Neural progenitor cell (in vitro differentiated cells): ENCODE data around the gene MAPK7. TPM values are rescaled to one million over a fixed set of nuclear protein-coding genes. Genes with fewer than 3 reads are reported as not detected.

ENCODE experiments used
- DNase-seq: peaks from one replicate; pipeline ENCODE4 v3.0.0-alpha.2; 2016; ENCODE audit warnings: low spot score
- H2AFZ ChIP-seq: fragments of 200-600 bp; sonication (generic); replicated peaks from 2 replicates; pipeline ENCODE4 v1.6.1; 2016; ENCODE audit warnings: antibody characterized with exemption
- H3F3A ChIP-seq: fragments of 200-600 bp; sonication (generic); 2 replicates; pipeline ENCODE4 v1.6.1; 2016; ENCODE audit warnings: antibody characterized with exemption, low read depth
- H3K27ac ChIP-seq: fragments of 200-600 bp; sonication (generic); 2 replicates; pipeline ENCODE4 v1.5.1; 2016; ENCODE audit warnings: mild to moderate bottlenecking
- H3K27me3 ChIP-seq: fragments of 200-600 bp; sonication (generic); 2 replicates; pipeline ENCODE4 v1.6.1; 2016; ENCODE audit warnings: mild to moderate bottlenecking, moderate library complexity
- H3K36me3 ChIP-seq: fragments of 200-600 bp; sonication (generic); 2 replicates; pipeline ENCODE4 v1.5.1; 2016
- H3K4me1 ChIP-seq: fragments of 200-600 bp; sonication (generic); 2 replicates; pipeline ENCODE4 v1.6.1; 2016; ENCODE audit warnings: mixed run types
- H3K4me2 ChIP-seq: fragments of 200-600 bp; sonication (generic); 2 replicates; pipeline ENCODE4 v1.6.1; 2016
- H3K4me3 ChIP-seq: fragments of 200-600 bp; sonication (generic); 2 replicates; pipeline ENCODE4 v1.5.1; 2016
- H3K79me2 ChIP-seq: fragments of 200-600 bp; sonication (generic); 2 replicates; pipeline ENCODE4 v1.6.1; 2016; ENCODE audit warnings: low read depth
- H3K9ac ChIP-seq: fragments of 200-600 bp; sonication (generic); 2 replicates; pipeline ENCODE4 v1.6.1; 2016
- H3K9me3 ChIP-seq: fragments of 200-600 bp; sonication (generic); 2 replicates; pipeline ENCODE4 v1.5.1; 2016; ENCODE audit warnings: low read depth
- H4K20me1 ChIP-seq: fragments of 200-600 bp; sonication (generic); 2 replicates; pipeline ENCODE4 v1.6.1; 2016; ENCODE audit warnings: low read depth
- H3K27ac Mint-ChIP-seq: 3 replicates; pipeline ENCODE4 v1.8.0; 2021; ENCODE audit warnings: mixed read lengths
- H3K27me3 Mint-ChIP-seq: 2 replicates; pipeline ENCODE4 v1.8.0; 2022; ENCODE audit warnings: low read depth, mild to moderate bottlenecking, inconsistent platforms, moderate library complexity, mixed read lengths; ENCODE audit not compliant: insufficient read depth
- H3K36me3 Mint-ChIP-seq: 3 replicates; pipeline ENCODE4 v1.8.0; 2021; ENCODE audit warnings: mixed read lengths
- H3K4me1 Mint-ChIP-seq: 3 replicates; pipeline ENCODE4 v1.8.0; 2021; ENCODE audit warnings: mixed read lengths
- H3K4me3 Mint-ChIP-seq: 3 replicates; pipeline ENCODE4 v1.8.0; 2021; ENCODE audit warnings: mild to moderate bottlenecking, moderate library complexity, mixed read lengths
- H3K9me3 Mint-ChIP-seq: 3 replicates; pipeline ENCODE4 v1.8.0; 2020; ENCODE audit warnings: mixed read lengths
- EZH2 ChIP-seq: fragments of 200-600 bp; sonication (generic); IDR thresholded peaks from 2 replicates; pipeline ENCODE4 v1.6.1; 2017; ENCODE audit warnings: antibody characterized with exemption, mild to moderate bottlenecking, moderate library complexity
- EZH2phosphoT487 ChIP-seq: fragments of 200-600 bp; sonication (generic); IDR thresholded peaks from 2 replicates; pipeline ENCODE4 v1.6.1; 2017; ENCODE audit warnings: antibody characterized with exemption
- total RNA-seq: library from RNA; depleted of rRNA; stranded (reverse); fragments of >200 nt; gene quantifications from 2 replicates; pipeline ENCODE4 v1.2.3, GENCODE V29; 2015; ENCODE audit warnings: low replicate concordance
- TF ChIP-seq, protein P1 (sequence below): fragments of 200-600 bp; sonication (generic); IDR thresholded peaks from 2 replicates; pipeline ENCODE4 v1.5.1; 2017; ENCODE audit warnings: antibody characterized with exemption, mild to moderate bottlenecking

The MAPK7 gene
- total RNA-seq, 1 donor from 2014 or later = 12.2 TPM

- H3K4me1 Mint-ChIP-seq = peaks cover 38% of the 10 kb centered on the region
Observed at GRCh38 chr17:19330271-19330670, 48.0 kb upstream of the MAPK7 start.

GRCh38 chr17:19331134-19331533 is 47.2 kb upstream of the MAPK7 start:
- Histone ChIP-seq H3K4me1 (no peaks in the 10 kb centered on the region), H2AFZ (no peak overlapping the region), H3K4me3 (no peak overlapping the region), H3F3A (no peaks in the 10 kb centered on the region), H3K79me2 (no peaks in the 10 kb centered on the region), H3K9me3 (peaks cover 2% of the 10 kb centered on the region), H3K27me3 (no peaks in the 10 kb centered on the region), H4K20me1 (no peaks in the 10 kb centered on the region), H3K27ac (no peak overlapping the region), H3K4me2 (no peak overlapping the region), H3K9ac (no peak overlapping the region), H3K36me3 (no peaks in the 10 kb centered on the region)
- TF ChIP-seq, protein P1, sequence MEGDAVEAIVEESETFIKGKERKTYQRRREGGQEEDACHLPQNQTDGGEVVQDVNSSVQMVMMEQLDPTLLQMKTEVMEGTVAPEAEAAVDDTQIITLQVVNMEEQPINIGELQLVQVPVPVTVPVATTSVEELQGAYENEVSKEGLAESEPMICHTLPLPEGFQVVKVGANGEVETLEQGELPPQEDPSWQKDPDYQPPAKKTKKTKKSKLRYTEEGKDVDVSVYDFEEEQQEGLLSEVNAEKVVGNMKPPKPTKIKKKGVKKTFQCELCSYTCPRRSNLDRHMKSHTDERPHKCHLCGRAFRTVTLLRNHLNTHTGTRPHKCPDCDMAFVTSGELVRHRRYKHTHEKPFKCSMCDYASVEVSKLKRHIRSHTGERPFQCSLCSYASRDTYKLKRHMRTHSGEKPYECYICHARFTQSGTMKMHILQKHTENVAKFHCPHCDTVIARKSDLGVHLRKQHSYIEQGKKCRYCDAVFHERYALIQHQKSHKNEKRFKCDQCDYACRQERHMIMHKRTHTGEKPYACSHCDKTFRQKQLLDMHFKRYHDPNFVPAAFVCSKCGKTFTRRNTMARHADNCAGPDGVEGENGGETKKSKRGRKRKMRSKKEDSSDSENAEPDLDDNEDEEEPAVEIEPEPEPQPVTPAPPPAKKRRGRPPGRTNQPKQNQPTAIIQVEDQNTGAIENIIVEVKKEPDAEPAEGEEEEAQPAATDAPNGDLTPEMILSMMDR = no peak
- TF ChIP-seq EZH2phosphoT487 (no peak), EZH2 (no peak)
- H3K27ac Mint-ChIP-seq = peak overlapping the region; percentile 74
- peaks cover 15% of the 10 kb centered on the region for H3K36me3 Mint-ChIP-seq
- H3K4me1 Mint-ChIP-seq = peaks cover 38% of the 10 kb centered on the region
- peaks cover 8% of the 10 kb centered on the region for H3K27me3 Mint-ChIP-seq
- no peak for DNase-seq
- H3K9me3 Mint-ChIP-seq = peaks cover 1% of the 10 kb centered on the region
- H3K4me3 Mint-ChIP-seq = peak overlapping the region; percentile 27

More at GRCh38 chr17:19330271-19330670, 48.0 kb upstream of the MAPK7 start:
- Histone ChIP-seq H3K4me1 (no peaks in the 10 kb centered on the region), H3K4me2 (no peak overlapping the region), H4K20me1 (no peaks in the 10 kb centered on the region), H2AFZ (no peak overlapping the region), H3K9ac (no peak overlapping the region), H3K79me2 (no peaks in the 10 kb centered on the region), H3K27me3 (no peaks in the 10 kb centered on the region), H3K4me3 (no peak overlapping the region), H3K27ac (no peak overlapping the region), H3K36me3 (peaks cover 3% of the 10 kb centered on the region), H3K9me3 (peaks cover 10% of the 10 kb centered on the region), H3F3A (no peaks in the 10 kb centered on the region)
- DNase-seq = no peak
- no peak for TF ChIP-seq EZH2
- TF ChIP-seq, protein P1 = no peak
- TF ChIP-seq EZH2phosphoT487 = no peak
- Mint-ChIP-seq H3K4me3 (no peak overlapping the region), H3K27ac (peak overlapping the region; percentile 74), H3K27me3 (peaks cover 8% of the 10 kb centered on the region), H3K36me3 (peaks cover 21% of the 10 kb centered on the region), H3K9me3 (peaks cover 8% of the 10 kb centered on the region)

GRCh38 chr17:19331543-19332245 is 46.6 kb upstream of the MAPK7 start:
- no peaks in the 10 kb centered on the region for H3K27me3 ChIP-seq
- no peaks in the 10 kb centered on the region for H3K36me3 ChIP-seq
- DNase-seq = no peak
- H3K4me1 ChIP-seq = no peaks in the 10 kb centered on the region
- H3K4me2 ChIP-seq = no peak overlapping the region
- Mint-ChIP-seq H3K27ac (peak overlapping the region; percentile 97), H3K4me3 (peak overlapping the region; percentile 49), H3K4me1 (peaks cover 38% of the 10 kb centered on the region), H3K36me3 (peaks cover 13% of the 10 kb centered on the region), H3K27me3 (peaks cover 8% of the 10 kb centered on the region), H3K9me3 (no peaks in the 10 kb centered on the region)
- TF ChIP-seq EZH2phosphoT487 (no peak), EZH2 (no peak)
- TF ChIP-seq, protein P1 = no peak
- no peak overlapping the region for H3K4me3 ChIP-seq
- no peak overlapping the region for H2AFZ ChIP-seq
- no peak overlapping the region for H3K9ac ChIP-seq
- peaks cover 1% of the 10 kb centered on the region for H4K20me1 ChIP-seq
- H3K79me2 ChIP-seq = no peaks in the 10 kb centered on the region
- H3K9me3 ChIP-seq = no peaks in the 10 kb centered on the region
- no peak overlapping the region for H3K27ac ChIP-seq
- H3F3A ChIP-seq = no peaks in the 10 kb centered on the region
